ENCODE results near the gene MMP24OS. TPM values are rescaled to one million over a fixed set of nuclear protein-coding genes. Genes with fewer than 3 reads are reported as not detected.

The MMP24OS gene
- total RNA-seq, 1 experiment from 2014 or later, result 95.4 TPM

GRCh38 chr20:35326021-35326739 lies 48.3 kb upstream of the MMP24OS start:
- no TSS peak for BruUV-seq (replicated peaks)
- intact Hi-C loops (cut with micrococcal nuclease; ENCODE audit: unreplicated experiment), result no loop called here
- DNase-seq, result no peak
- Mint-ChIP-seq H3K4me3 (ENCODE audit: low read depth, unreplicated experiment) (no peak overlapping the region), H3K27ac (ENCODE audit: unreplicated experiment) (peak overlapping the region; percentile 0), H3K27me3 (ENCODE audit: unreplicated experiment) (no peaks in the 10 kb centered on the region), H3K9me3 (ENCODE audit: low read depth, unreplicated experiment) (no peaks in the 10 kb centered on the region), H3K36me3 (ENCODE audit: insufficient read depth, unreplicated experiment) (no peaks in the 10 kb centered on the region), H3K4me1 (ENCODE audit: low read depth, unreplicated experiment) (peaks cover 55% of the 10 kb centered on the region)
- CTCF ChIA-PET, result interaction anchor here (0.5 to 1.5 kb wide), 3 partner anchors 8 to 122 kb away, joined by 3 to 7 read pairs (median 6); no protein-coding TSS in a partner anchor
- TF ChIP-seq CTCF (IDR thresholded peaks at IDR 0.05; ENCODE audit: unreplicated experiment), result no peak

- no peak for DNase-seq
- Mint-ChIP-seq H3K27me3 (ENCODE audit: unreplicated experiment) (no peaks in the 10 kb centered on the region), H3K27ac (ENCODE audit: unreplicated experiment) (peak overlapping the region; percentile 0), H3K9me3 (ENCODE audit: low read depth, unreplicated experiment) (no peaks in the 10 kb centered on the region), H3K4me3 (ENCODE audit: low read depth, unreplicated experiment) (no peak overlapping the region), H3K36me3 (ENCODE audit: insufficient read depth, unreplicated experiment) (peaks cover 1% of the 10 kb centered on the region), H3K4me1 (ENCODE audit: low read depth, unreplicated experiment) (peaks cover 62% of the 10 kb centered on the region)
- BruUV-seq (replicated peaks), result no TSS peak
- CTCF ChIA-PET, result no interaction called here
- intact Hi-C loops (cut with micrococcal nuclease; ENCODE audit: unreplicated experiment), result no loop called here
- no peak for TF ChIP-seq CTCF (IDR thresholded peaks at IDR 0.05; ENCODE audit: unreplicated experiment)
These were observed 47.5 kb upstream of the MMP24OS start for GRCh38 chr20:35325401-35325800.

- peaks cover 20% of the 10 kb centered on the region for H3K36me3 Mint-ChIP-seq (ENCODE audit: insufficient read depth, unreplicated experiment)
- intact Hi-C loops (cut with micrococcal nuclease; ENCODE audit: unreplicated experiment), result no loop called here
- no TSS peak for BruUV-seq (replicated peaks)
- peak; percentile 54 for DNase-seq
- H3K27ac Mint-ChIP-seq (ENCODE audit: unreplicated experiment), result peak overlapping the region; percentile 97
- H3K27me3 Mint-ChIP-seq (ENCODE audit: unreplicated experiment), result no peaks in the 10 kb centered on the region
- H3K4me3 Mint-ChIP-seq (ENCODE audit: low read depth, unreplicated experiment), result no peak overlapping the region
- CTCF ChIA-PET, result interaction anchor here (0.6 to 1.6 kb wide), 7 partner anchors 9 to 287 kb away, joined by 3 to 11 read pairs (median 7); no protein-coding TSS in a partner anchor
- peaks cover 52% of the 10 kb centered on the region for H3K4me1 Mint-ChIP-seq (ENCODE audit: low read depth, unreplicated experiment)
- H3K9me3 Mint-ChIP-seq (ENCODE audit: low read depth, unreplicated experiment), result no peaks in the 10 kb centered on the region
- TF ChIP-seq CTCF (IDR thresholded peaks at IDR 0.05; ENCODE audit: unreplicated experiment), result no peak
These were observed 42.6 kb upstream of the MMP24OS start for GRCh38 chr20:35320396-35321126.

GRCh38 chr20:35319871-35320197 lies 41.9 kb upstream of the MMP24OS start:
- Mint-ChIP-seq H3K9me3 (ENCODE audit: low read depth, unreplicated experiment) (no peaks in the 10 kb centered on the region), H3K27ac (ENCODE audit: unreplicated experiment) (peak overlapping the region; percentile 97), H3K4me1 (ENCODE audit: low read depth, unreplicated experiment) (peaks cover 52% of the 10 kb centered on the region), H3K27me3 (ENCODE audit: unreplicated experiment) (no peaks in the 10 kb centered on the region), H3K36me3 (ENCODE audit: insufficient read depth, unreplicated experiment) (peaks cover 20% of the 10 kb centered on the region), H3K4me3 (ENCODE audit: low read depth, unreplicated experiment) (no peak overlapping the region)
- no peak for DNase-seq
- no TSS peak for BruUV-seq (replicated peaks)
- CTCF ChIA-PET, result interaction anchor here (0.7 to 2.9 kb wide), 7 partner anchors 10 to 17 kb away, joined by 3 to 23 read pairs (median 10); no protein-coding TSS in a partner anchor
- no peak for TF ChIP-seq CTCF (IDR thresholded peaks at IDR 0.05; ENCODE audit: unreplicated experiment)
- intact Hi-C loops (cut with micrococcal nuclease; ENCODE audit: unreplicated experiment), result no loop called here

Data from Calu3 (cell line).